GM13976 (cell line): ENCODE measurements around the gene ARHGEF7.

Experiments used
- DNase-seq: peaks from one replicate; pipeline ENCODE4 v3.0.0; 2012; ENCODE audit warnings: low spot score
- CTCF ChIP-seq: IDR thresholded peaks from 2 replicates; pipeline ENCODE4 v1.5.1; 2012; ENCODE audit warnings: borderline replicate concordance, mild to moderate bottlenecking; ENCODE audit not compliant: insufficient read depth; ENCODE audit errors: extremely low read depth, missing control alignments, control extremely low read depth
- in situ Hi-C: fragments of 300-500 bp; cut with MboI; formaldehyde crosslinking; loops from one replicate; pipeline ENCODE4 v1.12.0; 2022; ENCODE audit warnings: low sequenced_read_pairs, mixed read lengths, inconsistent platforms; ENCODE audit not compliant: unreplicated experiment

The ARHGEF7 gene

GRCh38 chr13:111241006-111241755 lies 126.1 kb downstream of the ARHGEF7 start:
- DNase-seq = no peak
- in situ Hi-C loops = no loop called here
- TF ChIP-seq CTCF = no peak

DNA sequence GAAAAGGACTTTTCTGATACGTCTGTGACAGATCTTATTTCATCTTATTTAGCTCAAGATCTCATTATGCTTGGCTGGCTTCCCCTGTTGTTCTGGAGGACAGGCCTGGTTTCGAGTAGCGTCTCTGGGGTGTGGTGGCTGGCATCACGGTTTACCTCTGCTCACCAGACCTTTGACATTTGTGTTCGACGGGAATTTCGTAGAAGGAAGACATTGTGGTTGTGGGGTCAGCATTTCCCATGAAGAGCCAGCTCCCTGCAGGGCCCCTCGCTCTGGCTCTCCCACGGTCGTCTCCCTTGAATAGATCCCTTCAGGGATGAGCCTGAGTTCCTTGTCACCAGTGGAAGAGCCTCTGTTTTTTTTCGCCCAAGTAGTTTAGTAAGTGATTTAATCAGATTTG lies 126.8 kb downstream of the ARHGEF7 start:
- in situ Hi-C loops = no loop called here
- no peak for TF ChIP-seq CTCF
- DNase-seq = no peak

GRCh38 chr13:111242585-111242984 lies 127.5 kb downstream of the ARHGEF7 start:
- in situ Hi-C loops = no loop called here
- DNase-seq = no peak
- TF ChIP-seq CTCF = no peak

DNA sequence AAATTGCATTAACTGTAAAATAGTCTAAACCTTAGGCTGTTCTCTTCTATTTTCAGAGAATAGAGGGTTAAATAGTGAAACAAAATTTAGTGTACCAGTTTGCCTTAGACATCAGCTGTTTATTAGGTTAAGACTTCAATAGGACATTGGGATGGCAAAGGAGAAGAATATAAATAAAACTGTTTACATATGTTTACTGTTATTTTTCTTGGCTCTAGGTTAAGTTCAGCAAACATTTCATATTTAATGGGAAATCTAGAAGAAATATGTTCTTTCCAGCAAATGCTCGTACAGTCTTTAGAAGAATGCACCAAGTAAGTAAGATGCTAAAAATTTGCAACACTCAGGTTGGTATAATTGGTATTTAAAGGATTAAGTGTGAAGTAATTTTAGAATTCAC lies 128.9 kb downstream of the ARHGEF7 start:
- DNase-seq = no peak
- in situ Hi-C loops = no loop called here
- no peak for TF ChIP-seq CTCF

DNA sequence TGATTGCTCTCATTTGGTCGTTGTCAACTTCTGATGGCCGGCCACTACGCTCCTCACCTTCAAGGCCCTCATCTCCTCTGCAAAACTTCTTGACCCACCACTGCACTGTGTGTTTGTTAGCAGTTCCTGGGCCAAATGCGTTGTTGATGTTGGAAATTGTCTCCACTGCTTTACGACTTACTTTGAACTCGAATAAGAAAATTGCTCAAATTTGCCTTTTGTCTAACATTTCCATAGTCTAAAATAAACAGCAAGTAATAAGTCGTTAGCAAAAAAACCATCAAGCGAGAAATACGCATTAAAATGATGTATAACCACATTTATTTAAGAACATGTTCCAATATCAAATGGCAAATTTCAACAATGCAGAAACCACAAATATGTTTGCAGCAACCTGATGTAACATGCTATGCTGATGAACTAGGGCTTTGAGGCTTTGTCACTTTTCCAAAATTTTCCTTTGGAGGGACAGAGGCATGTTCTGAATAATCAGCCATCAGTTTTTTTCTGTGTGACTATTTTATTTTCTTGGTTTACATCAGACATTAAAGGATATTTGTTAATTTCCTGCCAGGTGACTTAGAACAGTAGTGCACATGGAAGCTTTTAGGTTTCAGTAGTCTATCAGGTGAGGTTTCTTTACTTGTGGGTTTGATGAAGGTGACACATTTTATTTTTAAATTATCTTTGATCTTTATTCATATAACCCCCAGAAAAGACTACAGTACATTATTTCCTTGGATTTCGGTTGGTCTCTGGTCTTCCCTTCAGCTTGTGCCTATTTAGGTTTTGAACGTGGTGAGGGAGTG lies 130.7 kb downstream of the ARHGEF7 start:
- in situ Hi-C loops = no loop called here
- DNase-seq = no peak

DNA sequence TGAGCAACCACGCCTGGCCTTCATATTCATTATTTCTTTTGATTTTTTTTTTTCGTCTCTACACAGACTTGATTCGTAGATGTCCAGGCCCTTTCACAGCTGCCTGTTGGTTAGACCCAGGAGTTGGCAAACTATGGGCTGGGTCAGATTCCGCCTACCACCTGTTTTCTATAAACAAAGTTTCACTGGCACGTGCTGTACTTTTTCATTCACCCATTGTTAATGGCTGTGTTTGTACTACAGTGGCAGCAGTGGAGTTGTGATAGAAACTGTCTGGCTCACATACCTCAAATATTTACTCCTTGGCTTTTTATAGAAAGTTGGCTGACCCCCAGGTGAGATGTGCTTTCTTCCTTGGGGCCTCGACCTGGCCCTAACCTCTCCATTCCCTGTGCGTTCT lies 132.4 kb downstream of the ARHGEF7 start:
- in situ Hi-C loops = no loop called here
- TF ChIP-seq CTCF = no peak
- DNase-seq = no peak

More for the DNA sequence above, 130.7 kb downstream of the ARHGEF7 start:
- TF ChIP-seq CTCF = no peak
